K562 (cell line): ENCODE data around the gene KRTAP9-7.

Experiments
- GTF3C2 ChIP-seq: IDR thresholded peaks from 3 replicates; pipeline ENCODE4 v1.6.1; 2011; ENCODE audit warnings: borderline replicate concordance, mild to moderate bottlenecking, moderate library complexity; ENCODE audit not compliant: insufficient read length; ENCODE audit errors: extremely low read depth
- TAF1 ChIP-seq: IDR thresholded peaks from 2 replicates; pipeline ENCODE4 v1.6.1; 2011; ENCODE audit warnings: mild to moderate bottlenecking, low read length, moderate library complexity; ENCODE audit not compliant: insufficient read depth, control insufficient read depth, severe bottlenecking; ENCODE audit errors: extremely low read depth
- USF1 ChIP-seq: sonication (generic); formaldehyde crosslinking; IDR thresholded peaks from 2 replicates; pipeline ENCODE4 v1.9.0; 2022; ENCODE audit warnings: mild to moderate bottlenecking, missing genetic modification reagents
- ZNF274 ChIP-seq: IDR thresholded peaks from 2 replicates; pipeline ENCODE4 v1.6.1; 2011; ENCODE audit warnings: low read depth, mild to moderate bottlenecking, low read length, moderate library complexity, borderline replicate concordance

GRCh38 chr17:41287050-41287449 is 11.6 kb downstream of the KRTAP9-7 start:
- no peak for TF ChIP-seq USF1 (CRISPR knock-in tag)
- no peak for TF ChIP-seq TAF1
- TF ChIP-seq ZNF274: no peak
- TF ChIP-seq GTF3C2: no peak
